HepG2 (cell line): ENCODE results near the gene ADM. TPM values are rescaled to one million over a fixed set of nuclear protein-coding genes. Genes with fewer than 3 reads are reported as not detected.

ENCODE experiments used
- CCDC6 ChIP-seq: sonication (generic); formaldehyde crosslinking; IDR thresholded peaks from 2 replicates; pipeline ENCODE4 v1.8.1; 2022; ENCODE audit warnings: mild to moderate bottlenecking, missing genetic modification reagents, moderate library complexity
- E2F2 ChIP-seq: sonication (generic); formaldehyde crosslinking; IDR thresholded peaks from 2 replicates; pipeline ENCODE4 v1.4.0; 2020; ENCODE audit warnings: missing genetic modification reagents, borderline replicate concordance
- GTF3A ChIP-seq: sonication (generic); formaldehyde crosslinking; conservative IDR thresholded peaks from 2 replicates; pipeline ENCODE4 v1.4.0; 2020; ENCODE audit warnings: mild to moderate bottlenecking, missing genetic modification reagents
- JUND ChIP-seq: sonication (generic); formaldehyde crosslinking; IDR thresholded peaks from 2 replicates; pipeline ENCODE4 v1.8.0; 2022; ENCODE audit warnings: mild to moderate bottlenecking, missing genetic modification reagents
- KLF11 ChIP-seq: IDR thresholded peaks from 2 replicates; pipeline ENCODE4 v1.6.1; 2016; ENCODE audit warnings: missing compliant biosample characterization
- MIER2 ChIP-seq: IDR thresholded peaks from 2 replicates; pipeline ENCODE4 v1.6.1; 2016; ENCODE audit warnings: missing biosample characterization, missing genetic modification reagents
- PATZ1 ChIP-seq: sonication (generic); formaldehyde crosslinking; IDR thresholded peaks from 2 replicates; pipeline ENCODE4 v1.4.0; 2020; ENCODE audit warnings: missing genetic modification reagents
- POLR2A ChIP-seq, 2 experiments: IDR thresholded peaks; 2 replicates each; pipeline ENCODE4 v1.6.1; 2011; ENCODE audit warnings: low read depth in 2 of 2, low read length in 2 of 2, mild to moderate bottlenecking in 1 of 2, moderate library complexity in 1 of 2; ENCODE audit not compliant: insufficient read depth in 1 of 2
- PRPF4 ChIP-seq: fragments of 200-400 bp; formaldehyde crosslinking; IDR thresholded peaks from 2 replicates; pipeline ENCODE4 v1.6.1; 2016; ENCODE audit warnings: low read length, low read depth; ENCODE audit not compliant: poor library complexity, severe bottlenecking
- REPIN1 ChIP-seq: sonication (generic); formaldehyde crosslinking; IDR thresholded peaks from 2 replicates; pipeline ENCODE4 v1.8.0; 2022; ENCODE audit warnings: missing genetic modification reagents, low read depth, mild to moderate bottlenecking, borderline replicate concordance
- RFXANK ChIP-seq: IDR thresholded peaks from 2 replicates; pipeline ENCODE4 v1.6.1; 2016
- SATB2 ChIP-seq: sonication (generic); formaldehyde crosslinking; IDR thresholded peaks from 2 replicates; pipeline ENCODE4 v1.5.0; 2020; ENCODE audit warnings: missing genetic modification reagents
- ZFP91 ChIP-seq: sonication (generic); formaldehyde crosslinking; IDR thresholded peaks from 2 replicates; pipeline ENCODE4 v1.9.0; 2022; ENCODE audit warnings: missing genetic modification reagents, mild to moderate bottlenecking, borderline replicate concordance
- ZNF121 ChIP-seq: sonication (generic); formaldehyde crosslinking; IDR thresholded peaks from 2 replicates; pipeline ENCODE4 v1.5.0; 2020; ENCODE audit warnings: mild to moderate bottlenecking, missing genetic modification reagents
- ZNF256 ChIP-seq: sonication (generic); formaldehyde crosslinking; conservative IDR thresholded peaks from 2 replicates; pipeline ENCODE4 v1.4.0; 2020; ENCODE audit warnings: missing genetic modification reagents
- ZNF740 ChIP-seq: sonication (generic); formaldehyde crosslinking; IDR thresholded peaks from 2 replicates; pipeline ENCODE4 v1.4.0; 2020; ENCODE audit warnings: missing genetic modification reagents
- ZSCAN30 ChIP-seq: sonication (generic); formaldehyde crosslinking; IDR thresholded peaks from 2 replicates; pipeline ENCODE4 v1.5.0; 2020; ENCODE audit warnings: mild to moderate bottlenecking, missing genetic modification reagents
- polyA plus RNA-seq, 8 experiments: library from polyadenylated mRNA; depleted of rRNA in 3 of 8; stranded (reverse) in 7 of 8; unstranded in 1 of 8; fragments of >200 nt; fragmentation: Illumina TruSeq in 4 of 8; extraction: Trizol in 4 of 8; gene quantifications; 2 replicates each; pipeline versions ENCODE4 v1.2.1 to v1.2.3, GENCODE V29; 2011 to 2016; ENCODE audit warnings: low read depth in 4 of 8, missing spikeins in 1 of 8, mixed read lengths in 1 of 8; ENCODE audit not compliant: insufficient read depth in 1 of 8
- total RNA-seq, 5 experiments: library from RNA; depleted of rRNA; stranded (reverse); fragments of >200 nt; fragmentation: Illumina TruSeq; extraction: Trizol; gene quantifications; 2 replicates each; pipeline ENCODE4 v1.2.3, GENCODE V29; 2016; ENCODE audit warnings: low read depth in 1 of 5
- TF ChIP-seq, protein P1 (sequence below): IDR thresholded peaks from 2 replicates; pipeline ENCODE4 v1.6.1; 2016; ENCODE audit warnings: missing compliant biosample characterization, missing genetic modification reagents, borderline replicate concordance

The ADM gene
- total and polyA plus RNA-seq, 2 of the 13 experiments (the other 11 are each of a cell fraction or from before 2014, with no cell fraction given), result 10.7 to 26.1 TPM

DNA sequence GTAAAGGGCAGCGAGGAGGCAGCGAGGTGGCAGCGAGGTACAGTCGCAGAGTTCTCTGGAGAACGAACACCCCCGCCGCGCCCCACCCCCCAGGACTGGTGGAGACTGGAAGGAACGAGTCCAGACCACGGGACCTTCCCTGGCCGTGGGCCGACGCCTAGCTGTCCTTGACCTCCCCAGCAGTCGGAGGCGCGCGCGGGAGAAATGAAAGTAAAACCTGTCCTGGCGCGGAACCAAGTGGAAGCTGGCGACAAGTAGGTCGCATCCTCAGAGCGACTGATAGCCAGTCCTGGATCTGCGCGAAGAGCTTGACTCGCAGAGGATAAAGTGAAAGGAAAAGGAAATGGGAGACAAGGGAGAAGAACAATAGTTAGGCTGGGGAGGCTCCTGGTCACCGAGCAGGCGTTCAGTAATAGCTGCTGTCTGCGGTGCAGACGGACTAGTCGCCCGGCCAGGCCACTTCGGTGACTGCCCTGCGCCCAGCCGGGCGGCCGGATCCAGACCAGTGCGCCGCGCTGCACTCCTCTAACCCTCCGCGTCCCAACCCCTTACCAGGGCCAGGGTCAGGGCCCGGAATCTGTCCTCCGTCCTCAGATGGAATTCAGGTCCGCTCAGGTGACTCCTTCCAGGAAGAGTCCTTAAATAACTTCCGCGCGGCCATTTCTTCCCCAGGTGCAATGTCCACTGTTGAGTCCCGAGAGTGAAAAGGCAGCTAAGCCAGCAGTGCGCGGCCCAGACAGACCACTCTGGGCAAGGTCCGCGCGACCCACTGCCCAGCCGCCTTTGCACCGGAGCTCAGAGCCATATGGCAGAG, 1.9 kb upstream of the ADM start (continued):
- TF ChIP-seq POLR2A (IDR thresholded peaks at IDR 0.05; ENCODE audit: insufficient read depth in 1 of 2, low read depth in 2 of 2, low read length in 2 of 2) (peak in 1 of 2 experiments; percentile 59; a peak in 1 of 4 replicates), PRPF4 (no peak), E2F2 (CRISPR knock-in tag) (peak; percentile 54; the same call in 1 of the 2 replicates), MIER2 (CRISPR knock-in tag) (no peak), ZSCAN30 (peak; percentile 63; the same call in 1 of the 2 replicates), JUND (peak; percentile 37; the same call in 1 of the 2 replicates), PATZ1 (CRISPR knock-in tag) (peak; percentile 86), CCDC6 (CRISPR knock-in tag) (no peak), ZNF121 (CRISPR knock-in tag) (0 out of 2 replicates have a peak, but pooled peaks have one; percentile 30), KLF11 (CRISPR knock-in tag) (no peak; the same call in 1 of the 2 replicates), ZFP91 (peak; percentile 60; the same call in 1 of the 2 replicates), REPIN1 (CRISPR knock-in tag) (0 out of 2 replicates have a peak, but pooled peaks have one; percentile 33), ZNF740 (CRISPR knock-in tag) (0 out of 2 replicates have a peak, but pooled peaks have one; percentile 36), RFXANK (CRISPR knock-in tag) (no peak), GTF3A (CRISPR knock-in tag) (0 out of 2 replicates have a peak, but pooled peaks have one; percentile 74), ZNF256 (CRISPR knock-in tag) (peak; percentile 63; the same call in 1 of the 2 replicates), SATB2 (peak; percentile 92; the same call in 1 of the 2 replicates)
- TF ChIP-seq, protein P1, sequence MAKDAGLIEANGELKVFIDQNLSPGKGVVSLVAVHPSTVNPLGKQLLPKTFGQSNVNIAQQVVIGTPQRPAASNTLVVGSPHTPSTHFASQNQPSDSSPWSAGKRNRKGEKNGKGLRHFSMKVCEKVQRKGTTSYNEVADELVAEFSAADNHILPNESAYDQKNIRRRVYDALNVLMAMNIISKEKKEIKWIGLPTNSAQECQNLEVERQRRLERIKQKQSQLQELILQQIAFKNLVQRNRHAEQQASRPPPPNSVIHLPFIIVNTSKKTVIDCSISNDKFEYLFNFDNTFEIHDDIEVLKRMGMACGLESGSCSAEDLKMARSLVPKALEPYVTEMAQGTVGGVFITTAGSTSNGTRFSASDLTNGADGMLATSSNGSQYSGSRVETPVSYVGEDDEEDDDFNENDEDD (CRISPR knock-in tag), result peak; percentile 79; the same call in 1 of the 2 replicates
